ENCODE results near the gene RPS6KA2. TPM values are rescaled to one million over a fixed set of nuclear protein-coding genes. Genes with fewer than 3 reads are reported as not detected.

Gene RPS6KA2
- total RNA-seq, 1 donor from 2014 or later, result 37.5 TPM

DNA sequence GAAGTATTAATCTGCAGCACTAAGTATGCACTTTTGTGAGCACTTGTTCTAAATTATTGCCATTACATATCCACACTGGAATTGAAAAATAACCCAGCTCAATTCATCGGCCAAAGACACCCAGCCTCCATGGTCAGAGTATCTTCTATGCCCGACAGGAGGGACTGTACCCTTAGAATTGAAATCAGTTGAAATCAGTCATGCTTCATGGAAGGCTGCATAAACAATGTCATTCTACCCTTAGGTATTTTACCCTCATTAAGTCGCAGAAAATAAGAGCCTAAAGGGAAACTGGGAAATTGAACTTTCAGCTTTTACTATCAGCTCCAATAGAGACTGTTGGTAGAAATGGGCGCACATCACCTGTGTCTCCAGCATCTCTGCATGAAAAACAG, 37.7 kb downstream of the RPS6KA2 start:
- no peak for DNase-seq (ENCODE audit: low spot score, unreplicated experiment)
- Mint-ChIP-seq H3K36me3 (ENCODE audit: insufficient read depth) (no peaks in the 10 kb centered on the region), H3K27ac (no peak overlapping the region), H3K27me3 (no peaks in the 10 kb centered on the region), H3K4me3 (ENCODE audit: low read depth) (no peak overlapping the region), H3K9me3 (ENCODE audit: low read depth) (no peaks in the 10 kb centered on the region), H3K4me1 (ENCODE audit: low read depth) (no peaks in the 10 kb centered on the region)
- no peak for TF ChIP-seq CTCF (IDR thresholded peaks at IDR 0.05; ENCODE audit: unreplicated experiment)

GRCh38 chr6:166588691-166589336, 38.2 kb downstream of the RPS6KA2 start:
- no peak for TF ChIP-seq CTCF (IDR thresholded peaks at IDR 0.05; ENCODE audit: unreplicated experiment)
- DNase-seq (ENCODE audit: low spot score, unreplicated experiment), result no peak
- no peak overlapping the region for H3K27ac Mint-ChIP-seq
- H3K9me3 Mint-ChIP-seq (ENCODE audit: low read depth), result no peaks in the 10 kb centered on the region
- H3K27me3 Mint-ChIP-seq, result no peaks in the 10 kb centered on the region
- H3K36me3 Mint-ChIP-seq (ENCODE audit: insufficient read depth), result no peaks in the 10 kb centered on the region
- H3K4me1 Mint-ChIP-seq (ENCODE audit: low read depth), result no peaks in the 10 kb centered on the region
- H3K4me3 Mint-ChIP-seq (ENCODE audit: low read depth), result no peak overlapping the region

- Mint-ChIP-seq H3K27ac (no peak overlapping the region), H3K36me3 (ENCODE audit: insufficient read depth) (no peaks in the 10 kb centered on the region), H3K9me3 (ENCODE audit: low read depth) (no peaks in the 10 kb centered on the region), H3K4me1 (ENCODE audit: low read depth) (no peaks in the 10 kb centered on the region), H3K27me3 (no peaks in the 10 kb centered on the region), H3K4me3 (ENCODE audit: low read depth) (no peak overlapping the region)
- DNase-seq (ENCODE audit: low spot score, unreplicated experiment), result no peak
- TF ChIP-seq CTCF (IDR thresholded peaks at IDR 0.05; ENCODE audit: unreplicated experiment), result no peak
These were observed 39.2 kb downstream of the RPS6KA2 start for GRCh38 chr6:166587631-166588413.

- no peaks in the 10 kb centered on the region for H3K36me3 Mint-ChIP-seq (ENCODE audit: insufficient read depth)
- TF ChIP-seq CTCF (IDR thresholded peaks at IDR 0.05; ENCODE audit: unreplicated experiment), result no peak
- no peak within 1 kb of the TSS for H3K4me3 Mint-ChIP-seq (ENCODE audit: low read depth)
- no peaks in the 10 kb centered on the region for H3K27me3 Mint-ChIP-seq
- H3K27ac Mint-ChIP-seq, result no peak within 1 kb of the TSS
- H3K4me1 Mint-ChIP-seq (ENCODE audit: low read depth), result no peaks in the 10 kb centered on the region
- no peak for DNase-seq (ENCODE audit: low spot score, unreplicated experiment)
- no peaks in the 10 kb centered on the region for H3K9me3 Mint-ChIP-seq (ENCODE audit: low read depth)
These were observed 40.5 kb downstream of the RPS6KA2 start, which contains the start of gene RAMACL for GRCh38 chr6:166586424-166587156. Gene RAMACL (minus strand): TSS chr6:166586678. CDS start chr6:166586477, 201 bp downstream.

- Mint-ChIP-seq H3K36me3 (ENCODE audit: insufficient read depth) (no peaks in the 10 kb centered on the region), H3K4me1 (ENCODE audit: low read depth) (no peaks in the 10 kb centered on the region), H3K4me3 (ENCODE audit: low read depth) (no peak overlapping the region), H3K9me3 (ENCODE audit: low read depth) (no peaks in the 10 kb centered on the region), H3K27me3 (no peaks in the 10 kb centered on the region), H3K27ac (no peak overlapping the region)
- TF ChIP-seq CTCF (IDR thresholded peaks at IDR 0.05; ENCODE audit: unreplicated experiment), result no peak
- no peak for DNase-seq (ENCODE audit: low spot score, unreplicated experiment)
These were observed 42.1 kb downstream of the RPS6KA2 start for GRCh38 chr6:166584853-166585429.
